ENCODE results near the gene S100PBP. TPM values are rescaled to one million over a fixed set of nuclear protein-coding genes. Genes with fewer than 3 reads are reported as not detected.

Gene S100PBP
- total and polyA plus RNA-seq, 2 of the 13 experiments (the other 11 are each of a cell fraction or from before 2014, with no cell fraction given) = 20.4 to 26.1 TPM

GRCh38 chr1:32817815-32818786, 648 bp downstream of the S100PBP start (continued):
- no peak for TF ChIP-seq THAP9 (CRISPR knock-in tag; IDR thresholded peaks at IDR 0.05; ENCODE audit: borderline replicate concordance)
- no peak for TF ChIP-seq NR2F6 (IDR thresholded peaks at IDR 0.05)
- TF ChIP-seq NR2F6 (CRISPR knock-in tag; IDR thresholded peaks at IDR 0.05) = no peak
- no peak for TF ChIP-seq PHF5A (CRISPR knock-in tag; IDR thresholded peaks at IDR 0.05; ENCODE audit: low read depth, unreplicated experiment)
- TF ChIP-seq PBX2 (CRISPR knock-in tag; IDR thresholded peaks at IDR 0.05) = no peak
- no peak for TF ChIP-seq WIZ (CRISPR knock-in tag; IDR thresholded peaks at IDR 0.05)
- TF ChIP-seq PRDM10 (CRISPR knock-in tag; IDR thresholded peaks at IDR 0.05; ENCODE audit: low read depth) = 0 out of 2 replicates have a peak, but pooled peaks have one; percentile 16
- no peak for TF ChIP-seq ZNF614 (CRISPR knock-in tag; IDR thresholded peaks at IDR 0.05; ENCODE audit: borderline replicate concordance)
- TF ChIP-seq, protein P1, sequence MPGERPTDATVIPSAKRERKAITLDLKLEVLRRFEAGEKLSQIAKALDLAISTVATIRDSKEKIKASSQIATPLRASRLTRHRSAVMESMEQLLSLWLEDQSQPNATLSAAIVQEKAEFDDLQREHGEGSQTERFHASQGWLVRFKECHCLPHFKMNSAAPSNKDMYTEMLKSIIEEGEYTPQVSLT (CRISPR knock-in tag; IDR thresholded peaks at IDR 0.05; ENCODE audit: borderline replicate concordance, low read depth) = no peak
- no peak; the same call in 1 of the 2 replicates for TF ChIP-seq ZNF589 (CRISPR knock-in tag; conservative IDR thresholded peaks at IDR 0.05)
- no peak for TF ChIP-seq SRF (IDR thresholded peaks at IDR 0.05; ENCODE audit: low read depth, low read length)
- TF ChIP-seq BCL3 (CRISPR knock-in tag; IDR thresholded peaks at IDR 0.05) = 0 out of 2 replicates have a peak, but pooled peaks have one; percentile 18
- peak; percentile 50; the same call in 1 of the 2 replicates for TF ChIP-seq ZNF879 (CRISPR knock-in tag; IDR thresholded peaks at IDR 0.05)
- no peak for TF ChIP-seq RBM39 (IDR thresholded peaks at IDR 0.05; ENCODE audit: low read depth, low read length, poor library complexity, severe bottlenecking)
- no peak for TF ChIP-seq AKAP8 (CRISPR knock-in tag; IDR thresholded peaks at IDR 0.05)
- TF ChIP-seq ZNF350 (CRISPR knock-in tag; IDR thresholded peaks at IDR 0.05; ENCODE audit: borderline replicate concordance, low read depth) = no peak
- TF ChIP-seq NPAS2 (CRISPR knock-in tag; IDR thresholded peaks at IDR 0.05; ENCODE audit: borderline replicate concordance) = no peak
- TF ChIP-seq RFX5 (IDR thresholded peaks at IDR 0.05; ENCODE audit: low read depth, low read length) = no peak
- TF ChIP-seq KAT7 (CRISPR knock-in tag; IDR thresholded peaks at IDR 0.05; ENCODE audit: borderline replicate concordance) = peak; percentile 25; the same call in 1 of the 2 replicates
